ENCODE data around the gene FAM161B.
"Not testable (repeated sequence)": the region's sequence is repeated elsewhere in the genome, so short reads cannot be mapped to it uniquely, and the experiment has no call there.

Gene FAM161B

DNA sequence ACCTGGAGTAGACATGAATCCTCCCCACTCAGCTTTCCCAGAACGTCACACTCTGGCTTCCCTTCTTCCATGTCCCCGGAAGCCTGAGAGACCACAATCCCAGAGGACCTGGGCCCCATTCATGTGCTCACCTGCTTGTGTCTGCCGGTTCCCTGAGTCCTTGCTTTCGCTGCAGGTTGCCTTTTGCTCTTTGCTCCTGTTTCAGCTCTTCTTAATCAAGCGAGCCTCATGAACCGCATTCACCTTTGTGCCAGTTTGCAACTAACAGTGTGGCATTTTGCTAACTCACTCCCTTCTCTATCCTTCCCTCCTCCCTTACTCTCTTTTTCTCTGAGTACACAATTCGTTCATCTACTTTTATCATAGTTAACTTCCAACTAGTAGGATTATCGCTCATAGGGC lies 46.1 kb upstream of the FAM161B start:
- H3K4me3 ChIP-seq (ENCODE audit: low read depth, low read length), result no peak overlapping the region
- ChIA-PET CTCF (no interaction called here), POLR2A (no interaction called here)
- TF ChIP-seq, protein P1, sequence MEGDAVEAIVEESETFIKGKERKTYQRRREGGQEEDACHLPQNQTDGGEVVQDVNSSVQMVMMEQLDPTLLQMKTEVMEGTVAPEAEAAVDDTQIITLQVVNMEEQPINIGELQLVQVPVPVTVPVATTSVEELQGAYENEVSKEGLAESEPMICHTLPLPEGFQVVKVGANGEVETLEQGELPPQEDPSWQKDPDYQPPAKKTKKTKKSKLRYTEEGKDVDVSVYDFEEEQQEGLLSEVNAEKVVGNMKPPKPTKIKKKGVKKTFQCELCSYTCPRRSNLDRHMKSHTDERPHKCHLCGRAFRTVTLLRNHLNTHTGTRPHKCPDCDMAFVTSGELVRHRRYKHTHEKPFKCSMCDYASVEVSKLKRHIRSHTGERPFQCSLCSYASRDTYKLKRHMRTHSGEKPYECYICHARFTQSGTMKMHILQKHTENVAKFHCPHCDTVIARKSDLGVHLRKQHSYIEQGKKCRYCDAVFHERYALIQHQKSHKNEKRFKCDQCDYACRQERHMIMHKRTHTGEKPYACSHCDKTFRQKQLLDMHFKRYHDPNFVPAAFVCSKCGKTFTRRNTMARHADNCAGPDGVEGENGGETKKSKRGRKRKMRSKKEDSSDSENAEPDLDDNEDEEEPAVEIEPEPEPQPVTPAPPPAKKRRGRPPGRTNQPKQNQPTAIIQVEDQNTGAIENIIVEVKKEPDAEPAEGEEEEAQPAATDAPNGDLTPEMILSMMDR (IDR thresholded peaks at IDR 0.05; ENCODE audit: insufficient read depth, low read length, missing control alignments), result no peak
- no peak for DNase-seq (ENCODE audit: low read depth, low spot score)

DNA sequence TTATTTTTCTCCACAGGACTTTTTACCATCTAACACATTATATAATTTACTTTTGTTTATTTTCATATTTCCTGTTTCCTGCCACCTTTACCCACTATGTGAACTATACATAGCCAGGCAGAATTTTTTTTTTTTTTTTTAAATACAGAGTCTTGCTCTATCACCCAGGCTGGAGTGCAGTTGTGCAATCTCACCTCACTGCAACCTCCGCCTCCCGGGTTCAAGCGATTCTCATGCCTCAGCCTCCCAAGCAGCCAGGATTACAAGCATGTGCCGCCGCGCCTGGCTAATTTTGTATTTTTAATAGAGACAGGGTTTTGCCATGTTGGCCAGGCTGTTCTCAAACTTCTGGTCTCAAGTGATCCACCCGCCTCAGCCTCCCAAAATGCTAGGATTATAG lies 45.0 kb upstream of the FAM161B start:
- DNase-seq (ENCODE audit: low read depth, low spot score); H3K4me3 ChIP-seq (ENCODE audit: low read depth, low read length); POLR2A ChIA-PET; CTCF ChIA-PET: not testable (repeated sequence)

DNA sequence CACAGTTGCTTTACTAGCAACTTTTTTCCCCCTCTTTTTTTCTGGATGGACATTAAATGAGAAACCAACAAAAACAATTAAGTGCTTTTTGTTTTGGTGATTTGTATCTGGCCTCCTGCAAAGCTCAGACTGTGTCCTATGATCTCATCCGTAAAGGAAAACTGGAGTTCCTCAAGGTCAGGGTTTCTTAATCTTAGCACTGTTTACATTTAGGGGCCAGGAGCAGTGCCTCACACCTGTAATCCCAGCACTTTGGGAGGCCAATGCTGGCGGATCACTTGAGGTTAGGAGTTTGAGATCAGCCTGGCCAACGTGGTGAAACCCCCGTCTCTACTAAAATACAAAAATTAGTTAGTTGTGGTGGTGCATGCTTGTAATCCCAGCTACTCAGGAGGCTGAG lies 41.2 kb upstream of the FAM161B start:
- no peak overlapping the region for H3K4me3 ChIP-seq (ENCODE audit: low read depth, low read length)
- ChIA-PET POLR2A (no interaction called here), CTCF (no interaction called here)
- DNase-seq (ENCODE audit: low read depth, low spot score), result no peak
- TF ChIP-seq, protein P1 (IDR thresholded peaks at IDR 0.05; ENCODE audit: insufficient read depth, low read length, missing control alignments), result no peak

DNA sequence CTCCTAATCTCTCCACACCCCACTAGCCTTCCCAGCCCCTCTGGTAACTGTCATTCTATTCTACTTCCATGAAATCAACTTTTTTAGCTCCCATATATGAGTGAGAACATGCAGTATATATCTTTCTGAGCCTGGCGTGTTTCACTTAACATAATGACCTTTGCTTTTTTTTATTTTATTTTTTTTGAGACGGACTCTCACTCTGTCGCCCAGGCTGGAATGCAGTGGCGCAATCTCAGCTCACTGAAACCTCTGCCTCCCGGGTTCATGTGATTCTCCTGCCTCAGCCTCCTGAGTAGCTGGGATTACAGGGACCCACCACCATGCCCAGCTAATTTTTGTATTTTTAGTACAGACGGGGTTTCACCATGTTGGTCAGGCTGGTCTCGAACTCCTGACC lies 38.8 kb upstream of the FAM161B start:
- POLR2A ChIA-PET, result not testable (repeated sequence)

DNA sequence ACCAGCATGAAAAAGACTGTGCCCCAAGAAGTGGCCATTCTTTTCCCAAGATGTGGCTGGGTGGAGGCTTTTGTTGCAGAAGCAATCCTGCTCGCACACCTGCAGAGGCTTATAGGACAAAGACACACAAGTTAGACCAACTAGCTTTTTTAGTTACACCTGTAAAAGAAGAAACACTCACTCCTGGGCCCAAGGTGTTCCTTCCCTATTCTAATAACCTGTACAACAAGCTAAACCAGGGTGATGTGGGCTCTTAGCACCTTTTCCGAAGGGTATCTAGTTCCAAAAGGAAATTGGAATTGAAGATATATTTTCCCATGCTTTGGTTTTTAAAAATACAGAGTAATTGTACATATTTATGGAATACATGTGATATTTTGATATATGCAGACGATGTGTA lies 38.2 kb upstream of the FAM161B start:
- ChIA-PET CTCF (no interaction called here), POLR2A (no interaction called here)
- H3K4me3 ChIP-seq (ENCODE audit: low read depth, low read length), result no peak overlapping the region
- DNase-seq (ENCODE audit: low read depth, low spot score), result no peak
- TF ChIP-seq, protein P1 (IDR thresholded peaks at IDR 0.05; ENCODE audit: insufficient read depth, low read length, missing control alignments), result no peak

More for the DNA sequence above, 38.8 kb upstream of the FAM161B start:
- H3K4me3 ChIP-seq (ENCODE audit: low read depth, low read length); CTCF ChIA-PET; DNase-seq (ENCODE audit: low read depth, low spot score): not testable (repeated sequence)

DNA sequence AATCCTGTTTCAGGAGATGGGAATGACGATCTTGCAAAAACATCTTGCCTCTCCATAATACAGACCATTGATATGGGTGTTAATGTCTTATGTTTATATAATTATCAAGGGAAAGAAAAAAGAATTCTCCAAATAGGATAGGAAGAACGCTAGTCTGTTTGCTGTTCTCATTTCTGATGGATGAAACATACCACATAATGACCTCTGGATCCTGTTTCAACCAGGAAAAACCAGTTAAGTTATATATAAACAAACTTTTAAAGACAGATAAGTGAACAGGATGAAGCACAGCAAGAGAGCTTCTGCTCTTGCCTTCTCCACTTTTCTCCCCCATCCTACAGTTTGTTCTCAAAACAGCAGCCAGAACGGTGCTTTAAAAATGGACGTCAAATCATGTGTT lies 28.0 kb upstream of the FAM161B start:
- ChIA-PET CTCF (interaction anchor here (1.2 kb wide), 1 partner anchor 33 kb away, joined by 4 read pairs; no protein-coding TSS in a partner anchor), POLR2A (no interaction called here)
- peak; percentile 23 for DNase-seq (ENCODE audit: low read depth, low spot score)
- no peak overlapping the region for H3K4me3 ChIP-seq (ENCODE audit: low read depth, low read length)
- TF ChIP-seq, protein P1 (IDR thresholded peaks at IDR 0.05; ENCODE audit: insufficient read depth, low read length, missing control alignments), result no peak

DNA sequence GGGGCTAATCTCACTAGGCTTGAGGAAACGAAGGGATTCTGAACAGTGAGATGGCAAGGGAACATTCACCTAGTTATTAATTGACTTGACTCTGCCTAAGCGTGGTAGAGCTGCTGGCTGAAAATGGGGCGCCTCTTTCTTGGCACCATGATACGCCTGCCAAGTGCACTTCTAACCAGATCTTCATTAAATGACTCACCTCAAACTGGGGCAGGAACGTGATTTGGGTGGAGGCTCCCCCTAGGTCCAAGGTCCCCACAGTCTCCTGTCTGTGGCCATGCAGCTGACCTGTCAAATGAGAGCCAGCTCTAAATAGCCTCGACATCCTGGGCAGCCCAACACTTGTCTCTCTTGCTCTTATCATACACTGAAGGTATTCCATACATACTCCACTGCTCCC lies 26.2 kb upstream of the FAM161B start:
- no peak overlapping the region for H3K4me3 ChIP-seq (ENCODE audit: low read depth, low read length)
- ChIA-PET CTCF (no interaction called here), POLR2A (no interaction called here)
- DNase-seq (ENCODE audit: low read depth, low spot score), result no peak
- TF ChIP-seq, protein P1 (IDR thresholded peaks at IDR 0.05; ENCODE audit: insufficient read depth, low read length, missing control alignments), result no peak

DNA sequence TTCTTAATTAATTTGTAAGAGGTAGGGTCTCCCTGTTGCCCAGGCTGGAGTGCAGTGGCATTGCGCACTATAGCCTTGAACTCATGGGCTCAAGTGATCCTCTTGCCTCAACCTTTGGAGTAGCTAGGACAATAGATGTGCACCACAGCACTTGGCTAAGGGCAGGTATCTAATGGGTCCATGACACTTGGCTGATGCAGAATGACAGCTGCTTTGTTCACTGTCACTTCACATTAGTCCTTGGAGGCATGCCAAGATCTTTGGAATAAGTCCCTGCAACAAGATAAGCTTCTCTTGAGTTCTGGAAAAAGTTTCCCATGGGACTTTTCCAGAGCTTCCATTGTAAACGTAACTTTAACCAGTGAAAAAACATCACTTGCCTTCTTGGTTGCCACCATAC lies 23.6 kb upstream of the FAM161B start:
- CTCF ChIA-PET, result no interaction called here

More for the DNA sequence above, 23.6 kb upstream of the FAM161B start:
- TF ChIP-seq, protein P1 (IDR thresholded peaks at IDR 0.05; ENCODE audit: insufficient read depth, low read length, missing control alignments), result no peak
- H3K4me3 ChIP-seq (ENCODE audit: low read depth, low read length), result no peak overlapping the region
- POLR2A ChIA-PET, result no interaction called here
- no peak for DNase-seq (ENCODE audit: low read depth, low spot score)

Data from AG04449 (cell line).